CD4-positive, CD25-positive, alpha-beta regulatory T cell (primary cell): ENCODE data around the gene HUNK. TPM values are rescaled to one million over a fixed set of nuclear protein-coding genes. Genes with fewer than 3 reads are reported as not detected.
A peak's percentile ranks its signal among the peaks of the same experiment; 100 is the strongest.

Source experiments
- ATAC-seq, 2 donors: fragments of 150-1000 bp; cut with Tn5 transposase; one replicate each; pipeline ENCODE4 v1.10.0; 2021; ENCODE audit warnings: low read depth in 2 of 2, moderate number of reproducible peaks in 2 of 2, moderate library complexity in 1 of 2
- DNase-seq, 3 donors: peaks; one replicate each; pipeline versions ENCODE4 v3.0.0 to v3.0.0-alpha.2; 2012 to 2022; ENCODE audit warnings: mixed read lengths in 1 of 3
- H3K27ac ChIP-seq: one replicate; pipeline ENCODE4 v1.7.0; 2013; ENCODE audit warnings: mild to moderate bottlenecking, low read length; ENCODE audit not compliant: insufficient read depth, poor library complexity, severe bottlenecking
- H3K27me3 ChIP-seq: one replicate; pipeline ENCODE4 v1.7.0; 2013; ENCODE audit warnings: low read length; ENCODE audit not compliant: control insufficient read depth, insufficient read depth
- H3K36me3 ChIP-seq: one replicate; pipeline ENCODE4 v1.7.0; 2013; ENCODE audit warnings: mild to moderate bottlenecking, low read length, moderate library complexity; ENCODE audit not compliant: control insufficient read depth, insufficient read depth
- H3K4me1 ChIP-seq: 2 replicates; pipeline ENCODE4 v1.7.0; 2013; ENCODE audit warnings: mild to moderate bottlenecking, low read length; ENCODE audit not compliant: insufficient read depth, control insufficient read depth, poor library complexity, severe bottlenecking
- H3K4me3 ChIP-seq: one replicate; pipeline ENCODE4 v1.7.0; 2013; ENCODE audit warnings: low read depth, mild to moderate bottlenecking, low read length, moderate library complexity
- H3K9me3 ChIP-seq, 2 experiments: 1 replicate in 1 of 2; 2 replicates in 1 of 2; pipeline ENCODE4 v1.7.0; 2013; ENCODE audit warnings: low read length in 2 of 2, mild to moderate bottlenecking in 1 of 2, moderate library complexity in 1 of 2; ENCODE audit not compliant: control insufficient read depth in 2 of 2
- H3K27ac Mint-ChIP-seq, 3 donors: one replicate each; pipeline ENCODE4 v1.8.0; 2020 to 2022; ENCODE audit warnings: mild to moderate bottlenecking in 3 of 3, mixed read lengths in 3 of 3, moderate library complexity in 2 of 3
- H3K27me3 Mint-ChIP-seq: one replicate; pipeline ENCODE4 v1.8.0; 2022; ENCODE audit warnings: mild to moderate bottlenecking, mixed read lengths
- H3K36me3 Mint-ChIP-seq: one replicate; pipeline ENCODE4 v1.8.0; 2020; ENCODE audit warnings: mixed read lengths
- H3K4me1 Mint-ChIP-seq, 4 donors: one replicate each; pipeline ENCODE4 v1.8.0; 2020 to 2022; ENCODE audit warnings: mixed read lengths in 4 of 4, mild to moderate bottlenecking in 1 of 4
- H3K4me3 Mint-ChIP-seq, 4 donors: one replicate each; pipeline ENCODE4 v1.8.0; 2020 to 2022; ENCODE audit warnings: mild to moderate bottlenecking in 4 of 4, mixed read lengths in 4 of 4, moderate library complexity in 3 of 4
- H3K9me3 Mint-ChIP-seq, 7 donors: one replicate each; pipeline ENCODE4 v1.8.0; 2020 to 2022; ENCODE audit warnings: mixed read lengths in 7 of 7, mild to moderate bottlenecking in 3 of 7, moderate library complexity in 2 of 7
- polyA plus RNA-seq, 4 donors: library from polyadenylated mRNA; unstranded; fragments of 300-500 nt; fragmentation: Illumina TruSeq; gene quantifications; one replicate each; pipeline ENCODE4 v1.2.3, GENCODE V29; 2021
- total RNA-seq: library from RNA; stranded (reverse); gene quantifications from one replicate; pipeline ENCODE4 v1.2.3, GENCODE V29; 2022

Gene HUNK
- total RNA-seq (not detected), polyA plus RNA-seq (not detected)

- Mint-ChIP-seq H3K27ac (no peak within 1 kb of the TSS), H3K27me3 (peaks cover 54% of the 10 kb centered on the region), H3K9me3 (peaks cover 0 to 2% (median 0%) of the 10 kb centered on the region in 7 donors), H3K4me3 (peak within 1 kb of the TSS; percentile 57 to 78 (median 70)), H3K36me3 (no peaks in the 10 kb centered on the region), H3K4me1 (peaks cover 0 to 11% (median 2%) of the 10 kb centered on the region in 4 donors)
- H3K27me3 ChIP-seq, result peaks cover 10% of the 10 kb centered on the region
- H3K27ac ChIP-seq, result no peak within 1 kb of the TSS
- H3K9me3 ChIP-seq, result no peaks in the 10 kb centered on the region
- H3K36me3 ChIP-seq, result no peaks in the 10 kb centered on the region
- H3K4me3 ChIP-seq, result no peak within 1 kb of the TSS
- ATAC-seq (no peak), DNase-seq (peak in 1 of 3 donors; percentile 4)
- H3K4me1 ChIP-seq, result peaks cover 7% of the 10 kb centered on the region
Observed at GRCh38 chr21:31872452-31873274, at the start of gene HUNK. Gene HUNK, plus strand, starts transcription at chr21:31873020. Its CDS starts 655 bp downstream, at chr21:31873675.

DNA sequence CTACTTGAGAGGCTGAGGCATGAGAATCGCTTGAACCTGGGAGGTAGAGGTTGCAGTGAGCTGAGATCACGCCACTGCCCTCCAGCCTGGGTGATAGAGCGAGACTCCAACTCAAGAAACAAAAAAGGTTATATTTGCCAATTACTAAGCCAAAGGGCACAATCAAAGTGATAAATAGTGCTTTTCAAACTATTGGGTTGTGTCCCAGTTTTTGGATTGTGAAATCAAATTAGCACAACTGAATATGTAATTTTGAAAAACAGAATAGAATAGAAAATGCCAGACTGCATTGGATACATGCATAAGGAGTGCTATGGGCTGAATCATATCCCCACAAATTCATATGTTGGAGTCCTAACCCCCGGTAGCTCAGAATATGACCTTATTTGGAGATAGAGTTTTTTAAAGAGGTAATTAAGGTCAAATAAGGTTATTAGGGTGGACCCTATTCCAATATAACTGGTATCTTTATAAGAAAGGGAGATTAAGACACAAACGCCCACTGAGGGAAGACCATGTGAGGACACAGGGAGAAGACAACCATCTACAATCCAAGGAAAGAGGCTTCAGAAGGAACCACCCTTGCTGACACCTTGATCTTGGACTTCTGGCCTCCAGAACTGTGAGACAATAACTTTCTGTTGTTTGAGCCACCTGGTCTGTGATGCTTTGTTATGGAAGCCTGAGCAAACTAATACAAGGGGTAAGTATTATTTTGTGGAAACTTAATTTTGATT, 42.9 kb upstream of the HUNK start:
- no peaks in the 10 kb centered on the region for H3K4me1 ChIP-seq
- H3K9me3 ChIP-seq, result no peaks in the 10 kb centered on the region
- Mint-ChIP-seq H3K4me1 (no peaks in the 10 kb centered on the region), H3K9me3 (peaks cover 0 to 4% (median 2%) of the 10 kb centered on the region in 7 donors), H3K36me3 (no peaks in the 10 kb centered on the region), H3K27ac (no peak overlapping the region), H3K4me3 (no peak overlapping the region), H3K27me3 (peaks cover 16% of the 10 kb centered on the region)
- H3K27me3 ChIP-seq, result no peaks in the 10 kb centered on the region
- DNase-seq (no peak), ATAC-seq (no peak)
- no peaks in the 10 kb centered on the region for H3K36me3 ChIP-seq
- H3K27ac ChIP-seq, result no peak overlapping the region
- no peak overlapping the region for H3K4me3 ChIP-seq

DNA sequence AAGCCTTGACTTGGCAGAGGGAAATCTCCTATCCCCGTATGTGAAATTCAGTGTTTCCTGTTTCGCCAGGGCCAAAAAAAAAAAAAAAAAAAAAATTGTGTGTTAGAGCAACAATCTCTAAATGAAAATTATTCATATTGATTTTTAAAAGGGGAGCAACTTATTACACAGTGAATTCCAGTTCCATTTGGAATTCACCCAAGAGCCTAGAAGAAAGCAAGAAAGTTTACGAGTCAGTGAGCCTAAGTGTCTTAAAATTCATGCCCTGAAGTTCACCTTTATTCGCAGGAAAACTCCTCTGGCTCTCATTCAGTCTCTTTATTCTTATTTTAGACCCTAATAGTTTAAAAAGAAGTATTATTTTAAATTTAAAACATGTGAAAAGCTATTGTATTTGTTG, 42.1 kb upstream of the HUNK start:
- H3K9me3 Mint-ChIP-seq, result peaks cover 0 to 4% (median 2%) of the 10 kb centered on the region in 7 donors
- Histone ChIP-seq H3K4me1 (no peaks in the 10 kb centered on the region), H3K27ac (no peak overlapping the region), H3K36me3 (no peaks in the 10 kb centered on the region), H3K27me3 (no peaks in the 10 kb centered on the region), H3K4me3 (no peak overlapping the region), H3K9me3 (no peaks in the 10 kb centered on the region)
- no peaks in the 10 kb centered on the region for H3K36me3 Mint-ChIP-seq
- DNase-seq (no peak), ATAC-seq (no peak)
- H3K27ac Mint-ChIP-seq, result no peak overlapping the region
- peaks cover 16% of the 10 kb centered on the region for H3K27me3 Mint-ChIP-seq
- H3K4me1 Mint-ChIP-seq, result no peaks in the 10 kb centered on the region
- no peak overlapping the region for H3K4me3 Mint-ChIP-seq

GRCh38 chr21:31837041-31837440, 35.8 kb upstream of the HUNK start:
- Mint-ChIP-seq H3K9me3 (peaks cover 0 to 3% (median 0%) of the 10 kb centered on the region in 7 donors), H3K4me1 (no peaks in the 10 kb centered on the region), H3K36me3 (no peaks in the 10 kb centered on the region), H3K27ac (no peak overlapping the region), H3K4me3 (no peak overlapping the region), H3K27me3 (peaks cover 26% of the 10 kb centered on the region)
- Histone ChIP-seq H3K27me3 (peaks cover 2% of the 10 kb centered on the region), H3K36me3 (no peaks in the 10 kb centered on the region), H3K9me3 (no peaks in the 10 kb centered on the region), H3K27ac (no peak overlapping the region), H3K4me3 (no peak overlapping the region), H3K4me1 (no peaks in the 10 kb centered on the region)
- no peak for ATAC-seq
- DNase-seq, result no peak

DNA sequence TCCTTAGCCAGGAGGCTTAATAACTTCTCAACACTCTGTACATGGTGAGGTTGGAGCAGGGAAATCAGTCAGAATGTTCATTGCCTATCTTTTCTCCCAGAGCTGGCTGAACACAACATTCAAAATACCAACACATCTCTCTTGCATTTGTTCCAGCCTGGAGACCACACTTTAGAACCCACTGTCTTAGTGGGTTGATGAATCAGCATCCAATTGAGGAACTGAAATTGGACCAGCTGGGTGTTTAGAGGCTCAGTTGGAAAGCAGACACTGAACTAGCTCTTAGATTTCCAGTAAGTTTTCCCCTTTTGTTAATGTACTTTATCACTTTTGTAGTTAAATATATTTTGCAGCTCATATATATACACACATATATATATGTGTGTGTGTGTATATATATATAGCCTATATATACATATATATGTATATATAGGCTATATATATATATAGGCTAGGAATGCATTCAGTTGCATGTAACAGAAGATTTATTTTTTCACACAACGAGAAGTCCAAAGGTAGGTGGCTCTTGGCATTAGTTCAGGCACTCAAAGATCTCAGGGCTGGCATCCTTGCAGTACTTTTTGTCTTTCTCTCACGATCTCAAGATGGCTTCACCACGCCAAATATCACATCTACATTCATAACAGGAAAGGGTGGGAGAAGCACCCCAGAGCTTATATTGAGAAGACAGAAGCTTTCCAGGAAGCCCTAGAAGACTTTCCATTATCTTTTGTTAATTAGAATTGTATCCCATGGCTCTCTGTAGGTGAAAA, 35.0 kb upstream of the HUNK start:
- ATAC-seq, result peak in 1 of 2 donors; percentile 25
- no peak overlapping the region for H3K27ac ChIP-seq
- peak overlapping the region in 1 of 3 donors; percentile 39 for H3K27ac Mint-ChIP-seq
- peaks cover 29% of the 10 kb centered on the region for H3K27me3 Mint-ChIP-seq
- no peaks in the 10 kb centered on the region for H3K9me3 ChIP-seq
- no peak for DNase-seq
- H3K4me3 Mint-ChIP-seq, result no peak overlapping the region
- no peaks in the 10 kb centered on the region for H3K4me1 Mint-ChIP-seq
- no peak overlapping the region for H3K4me3 ChIP-seq
- no peaks in the 10 kb centered on the region for H3K36me3 ChIP-seq
- peaks cover 0 to 3% (median 0%) of the 10 kb centered on the region in 7 donors for H3K9me3 Mint-ChIP-seq
- no peaks in the 10 kb centered on the region for H3K36me3 Mint-ChIP-seq
- no peaks in the 10 kb centered on the region for H3K4me1 ChIP-seq
- H3K27me3 ChIP-seq, result peaks cover 5% of the 10 kb centered on the region

- H3K4me1 ChIP-seq, result no peaks in the 10 kb centered on the region
- ATAC-seq (no peak), DNase-seq (no peak)
- no peak overlapping the region for H3K4me3 Mint-ChIP-seq
- H3K9me3 Mint-ChIP-seq, result peaks cover 0 to 2% (median 0%) of the 10 kb centered on the region in 7 donors
- H3K36me3 Mint-ChIP-seq, result no peaks in the 10 kb centered on the region
- no peak overlapping the region for H3K27ac Mint-ChIP-seq
- H3K27ac ChIP-seq, result no peak overlapping the region
- peaks cover 26% of the 10 kb centered on the region for H3K27me3 Mint-ChIP-seq
- H3K27me3 ChIP-seq, result peaks cover 5% of the 10 kb centered on the region
- H3K4me1 Mint-ChIP-seq, result no peaks in the 10 kb centered on the region
- no peaks in the 10 kb centered on the region for H3K9me3 ChIP-seq
- no peaks in the 10 kb centered on the region for H3K36me3 ChIP-seq
- H3K4me3 ChIP-seq, result no peak overlapping the region
Observed at GRCh38 chr21:31838586-31839355, 34.0 kb upstream of the HUNK start.

- no peak overlapping the region for H3K27ac ChIP-seq
- H3K4me3 ChIP-seq, result no peak overlapping the region
- no peaks in the 10 kb centered on the region for H3K4me1 ChIP-seq
- H3K27me3 ChIP-seq, result peaks cover 2% of the 10 kb centered on the region
- no peaks in the 10 kb centered on the region for H3K9me3 Mint-ChIP-seq
- no peak for ATAC-seq
- no peak overlapping the region for H3K4me3 Mint-ChIP-seq
- no peak overlapping the region for H3K27ac Mint-ChIP-seq
- no peaks in the 10 kb centered on the region for H3K9me3 ChIP-seq
- no peak for DNase-seq
- H3K27me3 Mint-ChIP-seq, result peaks cover 17% of the 10 kb centered on the region
- no peaks in the 10 kb centered on the region for H3K36me3 ChIP-seq
- H3K36me3 Mint-ChIP-seq, result no peaks in the 10 kb centered on the region
- no peaks in the 10 kb centered on the region for H3K4me1 Mint-ChIP-seq
Observed at GRCh38 chr21:31844206-31844605, 28.6 kb upstream of the HUNK start.
